GM20000 (cell line): ENCODE data around the gene RMND1.

ENCODE experiments used
- DNase-seq: peaks from one replicate; pipeline ENCODE4 v3.0.0; 2012; ENCODE audit warnings: low spot score
- CTCF ChIP-seq: IDR thresholded peaks from 2 replicates; pipeline ENCODE4 v1.5.1; 2012; ENCODE audit warnings: mild to moderate bottlenecking, control low read depth; ENCODE audit errors: extremely low read depth, missing control alignments

The RMND1 gene

GRCh38 chr6:151414641-151415260 is 37.2 kb downstream of the RMND1 start:
- no peak for TF ChIP-seq CTCF
- no peak for DNase-seq

DNA sequence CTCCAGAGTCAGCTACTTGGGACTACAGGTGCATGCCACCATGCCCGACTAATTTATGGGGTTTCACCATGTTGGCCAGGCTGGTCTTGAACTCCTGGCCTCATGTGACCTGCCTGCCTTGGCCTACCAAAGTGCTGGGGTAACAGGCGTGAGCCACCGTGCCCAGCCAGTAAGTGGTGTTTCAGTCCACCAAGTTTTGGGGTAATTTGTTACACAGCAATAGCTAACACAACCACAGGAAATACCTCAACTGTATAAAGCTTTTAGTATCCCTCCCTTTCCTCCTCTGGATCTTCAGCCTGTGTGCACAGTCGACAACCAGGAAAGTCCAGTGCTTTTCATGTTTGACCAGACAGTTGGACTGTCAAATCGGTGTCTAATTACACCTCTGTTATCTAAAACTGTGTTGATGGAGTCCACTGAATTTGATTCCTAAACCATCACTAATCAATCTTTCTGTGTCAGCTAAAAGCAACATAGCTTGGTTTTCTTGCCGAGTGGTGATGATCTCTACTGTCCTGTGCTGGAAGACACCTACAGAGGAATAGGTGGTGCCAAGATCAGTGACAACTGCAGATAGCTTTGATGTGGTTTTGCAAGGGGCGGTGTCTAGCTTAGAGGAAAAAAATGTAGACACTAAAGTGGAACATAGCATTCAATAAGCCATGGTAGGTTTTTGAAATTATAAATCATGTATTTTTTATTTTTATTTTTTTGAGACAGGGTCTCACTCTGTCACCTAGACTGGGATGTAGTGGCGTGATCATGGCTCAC is 38.4 kb downstream of the RMND1 start:
- DNase-seq, result no peak
- TF ChIP-seq CTCF, result no peak

DNA sequence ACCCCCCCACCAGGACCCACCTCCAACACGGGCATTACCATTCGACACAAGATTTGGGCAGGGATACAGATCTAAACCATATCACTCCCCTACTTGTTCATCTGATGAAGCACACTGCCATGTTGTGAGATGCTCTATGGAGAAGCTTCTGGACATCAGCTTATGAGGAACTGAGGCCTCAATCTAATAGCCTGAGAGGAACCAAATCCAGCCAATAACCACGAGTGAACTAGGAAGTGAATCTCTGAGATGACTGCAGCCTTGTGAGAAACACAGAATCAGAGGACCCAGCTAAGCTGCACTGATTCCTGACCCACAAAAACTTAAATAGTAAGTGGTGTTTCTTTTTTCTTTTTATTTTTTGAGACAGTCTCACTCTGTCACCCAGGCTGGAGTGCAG is 39.0 kb downstream of the RMND1 start:
- no peak for TF ChIP-seq CTCF
- no peak for DNase-seq

GRCh38 chr6:151409679-151410078 is 42.2 kb downstream of the RMND1 start:
- TF ChIP-seq CTCF, result no peak
- no peak for DNase-seq

- no peak for TF ChIP-seq CTCF
- peak; percentile 38 for DNase-seq
These were observed 42.7 kb downstream of the RMND1 start for GRCh38 chr6:151409260-151409659.

DNA sequence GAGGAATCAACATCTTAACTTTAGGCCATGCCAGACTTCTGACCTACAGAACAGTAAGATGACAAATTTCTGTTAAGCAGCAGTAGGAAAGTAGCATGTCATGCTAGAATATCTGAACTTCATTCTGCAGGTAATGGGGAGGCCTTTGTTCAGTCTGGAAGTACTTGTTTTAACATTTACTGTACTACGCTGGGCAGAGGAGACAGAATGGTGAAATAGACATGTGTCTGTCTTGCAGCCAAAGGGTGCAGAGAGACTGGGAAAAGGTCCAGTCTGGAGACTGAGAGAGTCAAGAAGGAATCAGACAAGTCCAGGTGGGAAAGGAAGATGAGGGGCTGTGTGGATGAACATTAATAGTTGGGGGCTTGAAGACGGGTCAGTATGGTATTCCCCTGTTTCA is 43.1 kb downstream of the RMND1 start:
- no peak for DNase-seq
- no peak for TF ChIP-seq CTCF

- TF ChIP-seq CTCF, result no peak
These were observed 48.0 kb downstream of the RMND1 start for GRCh38 chr6:151403919-151404308.

More at GRCh38 chr6:151403919-151404308, 48.0 kb downstream of the RMND1 start:
- DNase-seq, result no peak
